Fibroblast of the aortic adventitia (primary cell): ENCODE measurements around the gene C11orf58. TPM values are rescaled to one million over a fixed set of nuclear protein-coding genes. Genes with fewer than 3 reads are reported as not detected.

Source experiments
- DNase-seq: peaks from one replicate; pipeline ENCODE4 v3.0.0-alpha.2; 2010; ENCODE audit warnings: low read depth
- H3K4me3 ChIP-seq: 2 replicates; pipeline ENCODE4 v1.5.1; 2011; ENCODE audit warnings: low read depth, mild to moderate bottlenecking, control low read depth, low read length, moderate library complexity
- total RNA-seq: library from RNA; depleted of rRNA; stranded (reverse); fragments of >200 nt; gene quantifications from 2 replicates; pipeline ENCODE4 v1.2.3, GENCODE V29; 2012; ENCODE audit warnings: low replicate concordance
- TF ChIP-seq, protein P1 (sequence below): IDR thresholded peaks from 2 replicates; pipeline ENCODE4 v1.5.1; 2011; ENCODE audit warnings: mild to moderate bottlenecking, low read length, control low read depth, inconsistent platforms; ENCODE audit not compliant: insufficient read depth

Gene C11orf58
- total RNA-seq, 1 donor: 166 TPM

DNA sequence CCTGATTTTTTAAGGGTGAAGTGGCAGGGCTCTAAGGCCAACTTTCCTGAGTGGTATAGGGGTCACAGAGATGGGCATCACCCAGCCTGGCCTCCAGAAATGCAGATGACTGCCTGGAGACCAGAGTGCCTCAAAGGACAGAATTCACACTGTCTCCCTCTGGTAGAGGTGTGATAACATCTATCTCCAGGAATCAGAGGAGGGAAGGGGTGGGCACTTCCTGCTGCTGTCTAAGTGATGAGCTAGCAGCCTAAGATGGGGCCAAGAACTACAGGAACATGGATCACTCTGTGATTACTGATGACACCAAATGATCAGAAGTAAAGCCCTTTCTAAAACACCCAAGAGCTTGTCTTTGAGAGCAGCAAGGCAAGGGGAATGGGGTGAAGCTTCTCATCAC is 61.9 kb downstream of the C11orf58 start:
- no peak for DNase-seq
- no peak overlapping the region for H3K4me3 ChIP-seq
- TF ChIP-seq, protein P1, sequence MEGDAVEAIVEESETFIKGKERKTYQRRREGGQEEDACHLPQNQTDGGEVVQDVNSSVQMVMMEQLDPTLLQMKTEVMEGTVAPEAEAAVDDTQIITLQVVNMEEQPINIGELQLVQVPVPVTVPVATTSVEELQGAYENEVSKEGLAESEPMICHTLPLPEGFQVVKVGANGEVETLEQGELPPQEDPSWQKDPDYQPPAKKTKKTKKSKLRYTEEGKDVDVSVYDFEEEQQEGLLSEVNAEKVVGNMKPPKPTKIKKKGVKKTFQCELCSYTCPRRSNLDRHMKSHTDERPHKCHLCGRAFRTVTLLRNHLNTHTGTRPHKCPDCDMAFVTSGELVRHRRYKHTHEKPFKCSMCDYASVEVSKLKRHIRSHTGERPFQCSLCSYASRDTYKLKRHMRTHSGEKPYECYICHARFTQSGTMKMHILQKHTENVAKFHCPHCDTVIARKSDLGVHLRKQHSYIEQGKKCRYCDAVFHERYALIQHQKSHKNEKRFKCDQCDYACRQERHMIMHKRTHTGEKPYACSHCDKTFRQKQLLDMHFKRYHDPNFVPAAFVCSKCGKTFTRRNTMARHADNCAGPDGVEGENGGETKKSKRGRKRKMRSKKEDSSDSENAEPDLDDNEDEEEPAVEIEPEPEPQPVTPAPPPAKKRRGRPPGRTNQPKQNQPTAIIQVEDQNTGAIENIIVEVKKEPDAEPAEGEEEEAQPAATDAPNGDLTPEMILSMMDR: no peak

DNA sequence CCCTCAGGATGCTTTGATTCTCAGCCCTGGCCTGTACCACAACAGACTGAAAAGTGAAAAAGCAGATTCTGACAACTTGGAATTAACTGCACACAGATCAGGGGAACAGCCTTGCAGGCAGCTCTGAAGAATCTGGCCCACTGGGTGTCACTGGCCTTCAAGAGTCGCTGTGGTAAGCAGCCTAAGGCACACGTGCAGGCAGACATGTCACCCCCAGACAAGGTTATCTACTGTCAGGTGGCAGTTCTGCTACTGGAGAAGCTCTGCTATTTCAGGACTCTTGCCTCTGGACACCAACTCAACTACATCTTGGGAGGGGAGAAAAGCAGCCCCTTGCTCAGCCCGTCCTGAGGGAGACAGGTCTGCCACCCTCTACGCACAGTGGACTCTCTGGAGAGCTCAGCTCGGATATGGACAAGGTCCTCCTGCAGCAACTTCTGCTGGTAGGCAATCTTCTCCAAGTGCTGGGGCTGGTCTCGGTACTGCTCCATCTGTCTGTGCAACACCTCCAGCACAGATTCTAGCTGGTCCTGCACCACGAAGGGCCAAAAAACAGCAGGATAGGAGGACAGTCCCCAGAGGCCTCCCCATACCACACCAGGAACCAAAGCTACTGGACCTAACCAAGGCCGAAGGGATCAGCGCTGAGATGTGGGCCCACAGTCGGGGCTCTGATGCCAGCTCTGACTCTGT is 63.0 kb downstream of the C11orf58 start:
- DNase-seq: no peak
- TF ChIP-seq, protein P1: no peak
- H3K4me3 ChIP-seq: no peak overlapping the region

DNA sequence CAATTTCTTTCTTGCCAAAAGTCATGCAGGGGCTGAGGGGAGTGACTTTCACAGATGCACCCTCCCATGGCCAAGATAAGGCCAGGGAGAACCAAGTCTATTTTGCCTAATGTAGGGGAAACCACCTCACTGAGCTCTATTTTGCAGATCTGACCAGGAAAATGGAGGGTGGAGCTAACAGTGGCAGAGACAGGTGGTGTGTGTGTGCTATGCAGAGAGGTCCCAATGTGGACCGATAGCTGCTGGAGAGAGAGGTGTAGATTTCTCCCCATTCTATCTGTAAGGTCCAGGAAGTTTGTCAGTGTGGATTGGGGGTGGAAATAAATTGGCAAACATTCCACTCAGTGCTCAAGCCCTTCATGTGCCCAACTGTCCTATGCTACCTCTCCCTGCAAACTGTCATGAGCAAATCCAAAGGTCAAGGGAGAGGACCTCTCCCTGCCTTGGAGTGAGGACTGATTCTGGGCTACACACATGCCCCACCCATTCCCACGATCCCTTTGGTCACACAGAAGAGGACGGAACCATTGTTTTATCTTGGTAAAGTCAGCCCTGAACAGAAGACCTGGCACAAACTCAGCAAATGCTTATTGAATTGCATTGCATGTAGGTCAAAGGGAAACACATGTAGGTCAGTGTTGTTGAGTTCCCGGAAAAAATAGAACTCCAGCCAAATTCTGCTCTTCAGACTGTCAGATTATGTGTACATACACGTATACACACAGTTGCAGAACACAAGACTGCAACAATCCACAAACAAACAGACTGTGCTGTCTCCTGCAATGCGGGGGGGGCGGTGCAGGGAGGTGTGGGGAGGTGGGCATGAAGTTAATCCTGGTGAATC is 65.9 kb downstream of the C11orf58 start:
- DNase-seq: peak; percentile 62
- no peak overlapping the region for H3K4me3 ChIP-seq
- TF ChIP-seq, protein P1: no peak

DNA sequence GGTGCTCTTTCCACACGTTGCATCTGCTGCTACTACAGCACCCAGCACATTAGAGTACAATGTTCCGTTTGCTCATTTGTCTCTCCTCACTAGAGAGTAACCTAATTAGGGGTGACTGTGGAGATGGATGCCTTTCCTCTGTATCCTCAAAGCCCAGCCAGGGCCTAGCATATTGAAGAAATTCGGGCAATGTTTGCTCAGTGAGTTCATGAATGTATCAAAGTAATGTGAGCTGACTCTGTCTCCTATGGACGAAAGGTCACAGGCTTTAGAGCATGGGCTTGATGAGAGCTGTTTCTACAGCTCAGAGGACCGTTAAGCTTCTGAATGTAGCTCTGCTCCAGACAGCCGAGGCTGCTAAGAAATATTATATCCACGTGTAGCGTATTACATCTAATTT is 67.5 kb downstream of the C11orf58 start:
- DNase-seq: no peak
- H3K4me3 ChIP-seq: no peak overlapping the region
- TF ChIP-seq, protein P1: no peak

DNA sequence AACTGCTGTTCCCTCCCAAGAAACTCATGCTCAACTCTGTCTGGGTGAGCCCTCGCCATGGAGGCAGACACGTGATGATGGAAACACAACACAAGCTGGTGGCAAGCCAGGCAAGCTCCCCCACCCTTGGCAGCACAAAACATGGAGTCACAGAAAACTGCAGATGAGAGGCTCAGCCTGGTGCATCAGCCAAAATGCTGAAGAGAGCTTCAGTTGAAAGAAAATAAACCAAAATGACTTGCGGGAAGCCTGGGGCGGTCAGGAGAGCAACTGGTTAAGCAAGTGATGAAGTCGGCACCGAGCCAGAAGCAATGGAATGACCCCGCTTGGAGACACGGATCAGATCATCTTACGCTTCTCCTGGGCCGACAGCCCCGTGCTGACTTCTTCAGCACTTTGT is 68.3 kb downstream of the C11orf58 start:
- TF ChIP-seq, protein P1: no peak
- H3K4me3 ChIP-seq: no peak overlapping the region
- peak; percentile 38 for DNase-seq

DNA sequence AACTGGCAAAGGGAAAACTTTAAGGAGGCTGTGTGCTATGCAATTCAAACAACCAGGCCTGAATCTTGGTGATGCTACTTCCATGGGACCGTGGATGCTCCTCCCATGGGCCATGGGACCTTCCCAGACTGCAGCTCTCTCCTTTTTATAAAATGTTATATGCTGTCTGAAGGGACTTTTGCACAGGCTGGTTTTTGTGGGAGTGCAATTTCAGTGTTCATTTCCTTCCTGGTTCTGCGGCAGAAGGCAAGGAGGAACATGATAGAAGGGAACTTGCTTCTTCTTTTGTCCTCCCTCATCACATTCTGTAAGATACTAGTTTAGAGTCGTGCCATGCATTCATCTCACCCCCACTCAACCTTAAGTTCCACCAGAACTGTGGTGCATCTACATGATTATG is 68.9 kb downstream of the C11orf58 start:
- no peak for DNase-seq
- TF ChIP-seq, protein P1: no peak
- no peak overlapping the region for H3K4me3 ChIP-seq
